HL-60/S4 treated with retinoic acid at 250 ng/mL for 4 days and 3 days (cell line): Measurements from ENCODE around the gene PLD2.

Experiments
- in situ Hi-C: fragments of 300-500 bp; cut with MboI; formaldehyde crosslinking; loops from 2 replicates; pipeline ENCODE4 v1.7.0; 2022; ENCODE audit warnings: low sequenced_read_pairs

PLD2 gene, protein sequence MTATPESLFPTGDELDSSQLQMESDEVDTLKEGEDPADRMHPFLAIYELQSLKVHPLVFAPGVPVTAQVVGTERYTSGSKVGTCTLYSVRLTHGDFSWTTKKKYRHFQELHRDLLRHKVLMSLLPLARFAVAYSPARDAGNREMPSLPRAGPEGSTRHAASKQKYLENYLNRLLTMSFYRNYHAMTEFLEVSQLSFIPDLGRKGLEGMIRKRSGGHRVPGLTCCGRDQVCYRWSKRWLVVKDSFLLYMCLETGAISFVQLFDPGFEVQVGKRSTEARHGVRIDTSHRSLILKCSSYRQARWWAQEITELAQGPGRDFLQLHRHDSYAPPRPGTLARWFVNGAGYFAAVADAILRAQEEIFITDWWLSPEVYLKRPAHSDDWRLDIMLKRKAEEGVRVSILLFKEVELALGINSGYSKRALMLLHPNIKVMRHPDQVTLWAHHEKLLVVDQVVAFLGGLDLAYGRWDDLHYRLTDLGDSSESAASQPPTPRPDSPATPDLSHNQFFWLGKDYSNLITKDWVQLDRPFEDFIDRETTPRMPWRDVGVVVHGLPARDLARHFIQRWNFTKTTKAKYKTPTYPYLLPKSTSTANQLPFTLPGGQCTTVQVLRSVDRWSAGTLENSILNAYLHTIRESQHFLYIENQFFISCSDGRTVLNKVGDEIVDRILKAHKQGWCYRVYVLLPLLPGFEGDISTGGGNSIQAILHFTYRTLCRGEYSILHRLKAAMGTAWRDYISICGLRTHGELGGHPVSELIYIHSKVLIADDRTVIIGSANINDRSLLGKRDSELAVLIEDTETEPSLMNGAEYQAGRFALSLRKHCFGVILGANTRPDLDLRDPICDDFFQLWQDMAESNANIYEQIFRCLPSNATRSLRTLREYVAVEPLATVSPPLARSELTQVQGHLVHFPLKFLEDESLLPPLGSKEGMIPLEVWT

DNA sequence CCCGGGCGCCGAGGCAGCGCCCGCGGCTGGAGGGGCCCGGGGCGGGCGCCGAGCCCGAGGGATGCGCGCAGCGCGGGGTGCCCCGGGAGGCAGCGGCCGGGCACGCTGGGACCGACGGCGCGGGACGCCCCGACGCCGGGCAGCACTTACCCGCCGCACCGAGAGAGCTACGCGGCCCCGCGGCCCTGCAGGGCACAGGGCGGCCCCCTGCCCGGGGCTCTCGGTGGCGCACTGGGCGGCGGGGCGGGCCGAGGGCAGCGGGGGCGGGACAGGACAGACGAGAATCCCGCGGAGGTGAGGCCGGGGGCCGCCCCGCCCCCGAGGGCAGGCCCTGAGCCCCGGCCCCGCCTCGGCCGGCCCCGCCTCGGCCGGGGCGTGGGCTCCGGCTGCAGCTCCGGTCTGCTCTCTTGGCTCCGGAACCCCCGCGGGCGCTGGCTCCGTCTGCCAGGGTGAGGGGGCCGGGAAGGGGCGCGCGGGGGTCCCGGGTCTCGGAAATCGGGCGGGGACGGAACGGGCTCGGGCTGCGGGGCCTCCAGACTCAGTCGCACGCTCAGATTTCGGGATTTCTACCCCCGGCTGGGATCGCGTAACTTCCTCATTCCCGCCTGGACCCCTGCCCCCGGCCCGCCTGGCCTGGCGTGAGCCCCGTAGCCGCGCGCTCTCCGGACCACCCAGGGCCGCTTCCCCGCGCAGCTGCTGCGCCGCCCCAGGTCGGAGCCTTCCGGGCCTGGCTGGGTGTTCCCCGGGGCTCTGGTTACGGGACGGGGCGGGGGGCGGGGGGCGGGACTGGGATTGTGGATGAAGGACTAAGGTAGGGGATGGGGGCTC, at the start of gene PLD2:
TSS of gene PLD2 (plus strand) at position 376 of the 828 bp plus-strand sequence. CDS start 621 bp downstream, outside the sequence.
- in situ Hi-C loops: no loop called here

DNA sequence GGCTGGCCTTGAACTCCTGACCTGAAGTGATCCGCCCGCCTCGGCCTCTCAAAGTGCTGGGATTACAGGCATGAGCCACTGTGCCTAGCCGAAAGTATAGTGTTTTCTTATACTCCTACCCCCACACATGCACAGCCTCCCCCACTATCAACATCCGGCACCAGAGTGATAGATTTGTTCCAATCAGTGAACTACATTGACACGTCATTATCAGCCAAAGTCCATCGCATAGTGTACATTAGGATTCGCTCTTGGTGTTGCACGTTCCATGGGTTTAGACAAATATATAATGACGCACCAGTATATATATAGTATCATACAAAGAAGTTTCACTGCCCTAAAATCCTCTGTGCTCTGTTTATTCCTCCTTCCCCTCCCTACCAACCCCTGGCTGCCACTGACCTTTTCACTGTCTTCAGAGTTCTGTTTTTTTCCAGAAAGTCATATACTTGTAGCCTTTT, 47.1 kb upstream of the PLD2 start:
- in situ Hi-C loops: no loop called here

DNA sequence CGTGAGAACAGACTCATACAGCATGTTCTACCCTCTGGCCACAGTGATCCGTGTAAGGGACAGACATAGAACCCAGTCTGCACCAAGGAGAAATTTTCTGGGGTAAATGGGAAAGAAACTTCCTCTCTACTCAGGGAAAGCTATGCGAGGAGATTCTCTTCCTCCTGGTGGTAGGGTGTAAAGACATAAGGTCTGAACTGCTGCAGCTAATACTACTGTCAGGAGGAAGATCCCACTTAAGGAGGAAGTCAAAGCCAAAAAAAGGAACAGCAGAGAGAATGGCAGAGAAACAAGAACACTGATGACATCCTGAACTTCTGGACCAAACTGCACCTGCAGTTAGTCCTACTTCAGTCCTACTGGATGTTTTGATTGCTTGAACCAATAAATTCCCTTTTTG, 42.4 kb upstream of the PLD2 start:
- in situ Hi-C loops: no loop called here

DNA sequence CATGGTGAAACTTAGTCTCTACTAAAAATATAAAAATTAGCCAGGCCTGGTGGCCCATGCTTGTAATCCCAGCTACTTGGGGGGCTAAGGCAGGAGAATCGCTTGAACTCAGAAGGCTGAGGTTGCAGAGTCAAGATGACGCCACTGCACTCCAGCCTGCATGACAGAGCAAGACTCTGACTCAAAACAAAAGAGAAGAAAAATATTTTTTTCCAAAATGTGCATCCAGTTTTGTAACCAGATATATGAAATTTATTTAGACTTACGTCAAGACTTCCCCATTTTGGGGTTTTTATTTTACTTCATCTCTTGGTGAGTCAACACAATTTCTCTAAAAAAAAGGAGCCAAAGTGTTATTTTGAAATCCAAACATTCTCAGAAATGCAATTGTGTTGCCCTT, 40.8 kb upstream of the PLD2 start:
- in situ Hi-C loops: no loop called here

DNA sequence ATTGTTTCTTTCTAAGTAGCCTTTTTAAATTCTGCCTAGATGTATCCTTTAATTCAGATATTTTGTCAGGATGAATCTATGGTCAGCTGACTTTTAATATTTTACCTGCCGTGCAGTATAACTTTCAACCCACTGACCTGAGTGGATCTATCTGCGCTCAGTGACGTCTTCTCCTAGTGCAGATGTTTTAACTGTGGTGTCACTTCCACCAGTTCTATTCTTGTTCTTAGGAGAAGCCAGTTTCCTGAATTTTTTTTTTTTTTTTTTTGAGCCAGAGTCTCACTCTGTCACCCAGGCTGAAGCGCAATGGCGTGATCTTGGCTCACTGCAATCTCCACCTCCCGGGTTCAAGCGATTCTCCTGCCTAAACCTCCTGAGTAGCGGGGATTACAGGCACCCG, 40.2 kb upstream of the PLD2 start:
- in situ Hi-C loops: no loop called here

DNA sequence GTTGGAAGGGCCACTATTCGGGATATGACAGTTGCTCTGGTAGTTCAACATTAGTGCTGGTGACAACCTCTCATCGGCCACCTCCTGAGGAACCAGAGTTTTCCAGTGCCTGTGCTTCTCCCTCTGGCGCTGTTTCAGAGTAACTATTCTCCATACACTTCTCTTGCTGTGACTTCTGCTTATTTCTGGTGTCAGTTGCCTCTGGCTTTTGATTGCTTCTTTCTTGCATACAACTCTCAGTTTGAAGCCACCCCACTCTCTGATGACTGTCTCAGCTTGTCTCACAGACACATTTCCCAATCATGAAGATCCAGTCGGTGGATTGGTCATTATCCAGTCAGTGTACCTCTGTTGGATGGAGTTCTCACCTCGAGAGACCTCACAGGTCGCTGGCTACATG, 38.7 kb upstream of the PLD2 start:
- in situ Hi-C loops: no loop called here

DNA sequence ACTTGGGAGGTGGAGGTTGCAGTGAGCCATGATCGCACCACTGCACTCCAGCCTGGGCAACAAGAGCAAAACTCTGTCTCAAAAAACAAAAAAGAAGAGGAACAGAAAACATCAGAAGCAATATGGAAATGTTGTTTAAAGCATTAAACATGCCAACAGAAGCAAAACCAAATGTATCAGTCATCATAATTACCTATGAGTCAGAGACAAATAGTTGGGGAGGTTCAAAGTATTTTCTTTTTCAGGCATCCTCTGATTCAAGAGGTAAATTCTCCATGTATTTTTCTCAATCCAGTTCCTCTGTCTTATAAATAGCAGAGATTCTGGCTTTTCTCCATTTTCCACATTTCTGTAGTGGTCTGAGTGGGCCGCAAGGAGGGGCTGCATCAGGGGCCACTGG, 37.3 kb upstream of the PLD2 start:
- in situ Hi-C loops: no loop called here

DNA sequence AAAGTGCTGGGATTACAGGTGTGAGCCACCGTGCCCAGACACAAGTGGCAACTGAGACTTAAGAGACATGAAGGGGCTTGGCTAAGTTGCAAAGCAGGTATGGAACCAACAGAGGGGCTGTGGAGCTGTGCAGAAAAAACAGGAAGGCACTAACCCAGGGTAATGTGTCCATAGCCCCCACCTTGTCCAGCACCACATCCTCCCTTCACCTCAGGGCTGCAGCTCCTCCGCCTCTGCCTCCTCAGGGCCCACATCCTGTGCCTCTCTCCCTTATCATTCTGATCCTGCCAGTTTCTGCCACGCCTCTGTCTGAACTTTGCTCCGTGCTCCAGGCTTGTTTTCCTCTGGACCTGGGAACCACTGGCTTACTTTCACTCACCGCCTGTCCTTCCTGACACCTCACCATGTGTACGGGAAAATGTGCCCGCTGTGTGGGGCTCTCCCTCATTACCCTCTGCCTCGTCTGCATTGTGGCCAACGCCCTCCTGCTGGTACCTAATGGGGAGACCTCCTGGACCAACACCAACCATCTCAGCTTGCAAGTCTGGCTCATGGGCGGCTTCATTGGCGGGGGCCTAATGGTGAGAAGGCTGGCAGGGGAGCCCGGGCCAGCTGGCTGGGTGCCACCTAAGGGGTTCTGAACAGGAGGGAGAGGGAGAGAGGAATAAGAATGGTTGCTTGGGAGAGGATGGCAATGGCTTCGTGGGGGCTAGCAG, 35.3 kb upstream of the PLD2 start, which contains the start of gene TM4SF5:
TSS of gene TM4SF5 (plus strand) at position 368 of the 716 bp plus-strand sequence. CDS start at position 405, 37 bp downstream.
- in situ Hi-C loops: no loop called here

DNA sequence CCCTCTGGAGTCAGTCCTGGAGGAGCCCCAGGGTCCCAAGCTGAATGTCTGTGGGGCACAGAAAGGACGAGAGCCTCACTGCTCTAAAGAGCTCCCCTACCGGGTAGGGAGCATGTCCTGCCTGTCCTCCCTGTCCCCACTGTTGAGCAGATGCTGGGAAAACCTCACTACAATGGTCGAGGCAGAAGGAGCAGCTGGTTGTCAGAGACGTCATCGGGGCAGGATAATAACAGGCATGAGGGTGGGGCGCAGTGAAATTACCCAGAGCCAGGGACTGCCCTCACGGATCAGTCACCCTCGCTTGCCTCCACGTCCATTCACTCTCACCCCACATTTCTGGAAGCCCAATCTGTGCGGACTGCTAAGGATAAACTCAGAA, 34.7 kb upstream of the PLD2 start:
- in situ Hi-C loops: no loop called here

DNA sequence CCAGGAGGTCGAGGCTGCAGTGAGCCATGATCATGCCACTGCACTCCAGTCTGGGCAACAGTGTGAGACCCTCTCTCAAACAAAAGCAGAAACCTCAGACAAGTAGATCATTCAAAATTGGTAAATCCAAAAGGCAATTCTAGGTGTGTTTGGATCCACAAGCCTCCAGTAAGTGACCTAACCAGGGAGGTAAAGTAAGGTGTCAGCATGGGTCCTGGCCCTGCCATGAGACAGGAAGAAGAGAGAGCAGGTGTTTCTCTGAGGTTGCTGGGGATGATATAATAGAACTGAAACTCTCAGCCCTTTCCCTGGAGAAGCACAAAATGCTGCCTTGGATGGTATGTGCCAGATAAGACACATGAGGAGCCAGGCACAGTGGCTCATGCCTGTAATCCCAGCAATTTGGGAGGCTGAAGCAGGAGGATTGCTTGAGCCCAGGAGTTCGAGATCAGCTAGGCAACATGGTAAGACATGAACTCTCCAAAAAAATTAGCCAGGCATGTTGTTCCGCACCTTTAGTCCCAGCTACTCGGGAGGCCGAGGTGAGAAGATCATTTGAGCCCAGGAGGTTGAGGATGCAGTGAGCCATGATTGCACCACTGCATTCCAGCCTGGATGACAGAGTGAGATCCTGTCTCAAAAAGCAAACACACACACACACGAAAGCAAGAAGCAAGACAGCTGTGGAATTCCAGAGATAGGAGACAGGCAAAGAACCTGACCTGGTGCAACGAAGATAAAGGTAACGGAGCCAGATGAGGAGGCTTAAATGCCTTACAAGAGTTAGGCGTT, 28.8 kb upstream of the PLD2 start:
- in situ Hi-C loops: no loop called here

DNA sequence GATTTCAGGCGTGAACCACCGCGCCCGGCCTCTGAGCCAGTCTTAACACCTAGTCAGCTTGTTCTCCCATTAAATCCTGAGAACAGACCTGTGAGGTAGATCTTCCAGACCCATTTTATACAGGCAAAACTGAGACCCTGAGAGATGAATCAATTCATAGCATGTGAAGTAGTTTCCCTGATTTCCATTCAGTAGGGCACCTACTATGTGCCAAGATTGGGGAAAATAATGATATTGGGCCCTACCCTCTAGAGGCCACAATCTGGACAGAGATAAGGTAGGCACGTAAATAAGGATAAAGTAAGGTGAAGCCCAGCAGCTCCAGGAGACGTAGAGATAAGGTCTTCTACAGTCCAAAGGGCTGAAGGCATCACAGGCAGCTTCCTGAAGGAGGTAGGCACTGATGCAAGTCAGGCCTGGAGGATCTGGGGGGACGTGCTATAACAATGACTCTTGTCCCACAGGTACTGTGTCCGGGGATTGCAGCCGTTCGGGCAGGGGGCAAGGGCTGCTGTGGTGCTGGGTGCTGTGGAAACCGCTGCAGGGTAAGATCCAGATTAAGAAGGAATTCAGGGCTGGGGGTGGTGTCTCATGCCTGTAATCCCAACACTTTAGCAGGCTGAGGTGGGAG, 26.5 kb upstream of the PLD2 start:
- in situ Hi-C loops: no loop called here

DNA sequence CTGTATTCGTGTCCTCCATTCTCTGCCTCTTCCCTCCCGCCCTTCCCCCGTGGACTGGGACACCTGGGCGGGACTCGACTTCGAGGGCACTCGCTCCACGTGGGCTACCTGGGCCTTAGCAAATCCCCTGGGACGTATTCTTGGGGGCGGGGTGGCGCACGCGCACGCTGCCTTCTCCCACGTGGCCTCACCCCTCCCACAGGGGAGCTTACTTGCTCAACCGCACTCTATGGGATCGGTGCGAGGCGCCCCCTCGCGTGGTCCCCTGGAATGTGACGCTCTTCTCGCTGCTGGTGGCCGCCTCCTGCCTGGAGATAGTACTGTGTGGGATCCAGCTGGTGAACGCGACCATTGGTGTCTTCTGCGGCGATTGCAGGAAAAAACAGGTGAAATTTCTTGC, 24.3 kb upstream of the PLD2 start:
- in situ Hi-C loops: no loop called here

DNA sequence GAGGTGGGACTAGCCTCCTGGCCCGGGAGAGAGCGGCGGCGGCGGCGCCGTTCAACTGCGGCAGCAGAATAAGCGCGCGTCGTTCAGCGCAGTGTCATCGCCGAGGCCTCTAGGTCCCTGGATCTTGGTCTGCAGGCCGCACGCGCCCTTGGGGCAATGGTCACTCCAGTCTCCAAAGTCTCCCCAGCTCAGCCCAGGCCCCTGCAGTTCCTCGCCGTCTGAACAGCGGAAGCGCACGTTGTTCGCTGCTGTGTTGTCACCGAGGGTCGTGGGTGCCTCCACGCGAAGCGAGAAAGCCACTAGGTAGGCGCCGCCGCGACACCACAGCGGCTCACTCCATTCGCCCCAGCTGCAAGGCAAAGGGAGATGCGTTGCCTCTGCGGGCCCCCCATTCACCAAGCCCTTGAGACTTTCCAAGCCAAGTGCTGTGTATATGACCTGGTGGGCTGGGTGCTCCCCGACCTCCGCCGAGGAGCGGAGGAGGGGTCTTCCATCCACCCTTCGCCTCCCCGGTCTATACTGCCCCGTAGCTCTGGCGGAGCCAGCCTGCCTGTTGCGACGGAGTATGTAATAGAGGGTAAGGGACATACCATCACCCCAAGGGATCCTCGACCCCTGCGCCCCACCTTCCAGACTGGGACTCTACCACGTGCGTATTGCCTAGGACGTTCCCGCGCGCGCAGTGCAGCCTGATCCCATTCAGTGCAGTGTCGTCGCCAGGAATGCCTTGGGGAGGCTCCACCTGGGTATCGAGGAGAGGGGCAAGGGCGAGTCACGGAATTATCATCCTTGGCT, 21.4 kb upstream of the PLD2 start:
- in situ Hi-C loops: no loop called here

DNA sequence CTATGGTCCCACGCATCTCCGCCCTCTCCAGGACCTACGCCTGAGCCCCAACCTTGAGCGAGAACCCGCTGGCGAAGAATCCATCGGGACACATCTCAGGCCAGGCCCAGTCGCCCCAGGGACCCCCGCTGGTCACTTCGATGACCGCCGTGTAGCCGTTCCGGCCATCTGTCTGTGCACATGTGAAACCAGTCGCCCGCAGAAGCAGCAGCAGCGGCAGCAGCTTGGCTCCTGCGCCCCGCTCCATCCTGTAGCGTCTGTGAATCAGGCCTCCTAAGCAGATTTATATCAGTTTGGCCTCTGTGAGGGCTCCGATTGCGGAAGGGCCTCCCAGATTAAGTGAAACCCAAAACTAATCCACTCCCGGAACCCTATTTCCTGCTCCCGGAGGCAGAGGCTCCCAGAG, 20.8 kb upstream of the PLD2 start, which contains the start of gene VMO1:
TSS of gene VMO1 (minus strand) at position 259 of the 406 bp plus-strand sequence. CDS start at position 247, 12 bp downstream.
- in situ Hi-C loops: no loop called here

DNA sequence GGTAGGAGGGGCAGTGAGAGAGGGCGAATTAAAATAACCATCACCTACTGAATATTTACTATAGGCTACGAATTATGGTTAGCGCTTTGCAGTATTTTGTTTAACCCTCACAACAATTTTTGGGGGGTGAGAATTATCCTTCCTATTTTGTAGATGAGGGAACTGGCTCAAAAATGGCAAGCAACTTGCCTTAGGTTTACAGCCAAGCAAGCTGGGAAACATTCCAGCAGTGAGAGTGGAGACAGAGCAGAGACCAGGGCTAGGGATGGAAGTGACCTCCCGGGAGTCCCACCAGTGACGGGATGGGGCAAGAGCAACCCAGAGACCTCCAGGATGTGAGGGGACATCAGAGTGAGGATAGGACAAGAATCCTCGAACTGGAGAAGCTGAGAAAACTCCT, 20.4 kb upstream of the PLD2 start:
- in situ Hi-C loops: no loop called here

DNA sequence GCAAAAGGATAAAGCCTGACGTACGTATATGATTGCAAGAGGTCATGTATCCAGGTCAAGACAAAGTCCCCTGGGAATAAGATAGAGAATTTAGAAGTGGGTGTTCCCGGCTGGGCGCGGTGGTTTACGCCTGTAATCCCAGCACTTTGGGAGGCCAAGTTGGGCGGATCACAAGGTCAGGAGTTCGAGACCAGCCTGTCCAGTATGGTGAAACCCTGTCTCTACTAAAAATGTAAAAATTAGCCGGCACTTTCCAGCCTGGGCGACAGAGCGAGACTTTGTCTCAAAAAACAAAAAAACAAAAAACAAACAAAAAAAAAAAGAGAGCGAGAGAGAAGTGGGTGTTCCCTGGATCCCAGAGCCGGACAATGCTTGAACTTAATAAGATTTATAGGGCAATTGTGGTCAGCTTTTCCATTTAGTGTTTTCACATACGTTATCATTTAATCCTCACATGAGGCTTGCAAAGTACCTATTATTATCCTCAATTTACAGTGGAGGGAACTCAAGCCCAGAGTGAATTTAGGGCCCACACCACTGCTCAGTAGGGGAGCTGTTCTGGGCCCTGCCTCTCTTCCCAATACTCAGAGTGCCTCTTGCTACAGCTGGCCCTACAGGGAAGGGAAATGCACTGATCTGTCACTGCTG, 18.7 kb upstream of the PLD2 start:
- in situ Hi-C loops: no loop called here
